Esophagus muscularis mucosa (tissue), 4 donors: ENCODE data around the gene GDE1.

Source experiments
- EP300 ChIP-seq: sonication (generic); formaldehyde crosslinking; IDR thresholded peaks from one replicate; pipeline ENCODE4 v1.6.1; 2017; ENCODE audit warnings: antibody characterized with exemption
- POLR2A ChIP-seq: fragments of 450-650 bp; IDR thresholded peaks from one replicate; pipeline ENCODE4 v1.6.1; 2017; ENCODE audit warnings: antibody characterized with exemption, moderate library complexity, mild to moderate bottlenecking, low read depth
- TF ChIP-seq, protein P1 (sequence below), 3 experiments: fragments of 200-600 bp in 2 of 3; fragments of 450-650 bp in 1 of 3; sonication (generic) in 2 of 3; IDR thresholded peaks; one replicate each; pipeline ENCODE4 v1.5.1; 2017 to 2019; ENCODE audit warnings: antibody characterized with exemption in 3 of 3, mild to moderate bottlenecking in 2 of 3, moderate library complexity in 1 of 3

DNA sequence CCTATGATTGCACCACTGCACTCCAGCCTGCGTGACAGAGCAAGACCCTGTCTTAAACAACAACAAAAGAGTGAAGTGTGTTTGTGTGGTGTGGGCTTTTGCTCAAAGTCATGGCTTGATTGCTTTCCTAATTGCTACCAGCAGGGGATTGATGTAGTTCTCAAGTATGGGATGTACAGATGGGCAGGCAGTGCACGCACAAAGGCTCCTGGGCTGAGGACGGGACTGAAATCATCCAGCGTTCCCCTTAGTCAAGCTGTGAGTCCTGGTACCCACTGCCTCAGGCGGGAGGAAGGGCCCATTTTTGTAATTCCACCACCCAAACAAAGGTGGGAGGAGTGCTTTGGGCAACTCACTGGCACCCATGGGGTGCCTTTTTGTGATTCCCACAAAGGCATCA lies 47.3 kb downstream of the GDE1 start:
- TF ChIP-seq, protein P1, sequence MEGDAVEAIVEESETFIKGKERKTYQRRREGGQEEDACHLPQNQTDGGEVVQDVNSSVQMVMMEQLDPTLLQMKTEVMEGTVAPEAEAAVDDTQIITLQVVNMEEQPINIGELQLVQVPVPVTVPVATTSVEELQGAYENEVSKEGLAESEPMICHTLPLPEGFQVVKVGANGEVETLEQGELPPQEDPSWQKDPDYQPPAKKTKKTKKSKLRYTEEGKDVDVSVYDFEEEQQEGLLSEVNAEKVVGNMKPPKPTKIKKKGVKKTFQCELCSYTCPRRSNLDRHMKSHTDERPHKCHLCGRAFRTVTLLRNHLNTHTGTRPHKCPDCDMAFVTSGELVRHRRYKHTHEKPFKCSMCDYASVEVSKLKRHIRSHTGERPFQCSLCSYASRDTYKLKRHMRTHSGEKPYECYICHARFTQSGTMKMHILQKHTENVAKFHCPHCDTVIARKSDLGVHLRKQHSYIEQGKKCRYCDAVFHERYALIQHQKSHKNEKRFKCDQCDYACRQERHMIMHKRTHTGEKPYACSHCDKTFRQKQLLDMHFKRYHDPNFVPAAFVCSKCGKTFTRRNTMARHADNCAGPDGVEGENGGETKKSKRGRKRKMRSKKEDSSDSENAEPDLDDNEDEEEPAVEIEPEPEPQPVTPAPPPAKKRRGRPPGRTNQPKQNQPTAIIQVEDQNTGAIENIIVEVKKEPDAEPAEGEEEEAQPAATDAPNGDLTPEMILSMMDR (IDR thresholded peaks at IDR 0.05): no peak
- TF ChIP-seq EP300 (no peak), POLR2A (no peak)
